GM18526 (cell line): Measurements from ENCODE around the gene STK32B.

Experiments
- POLR2A ChIP-seq: IDR thresholded peaks from 3 replicates; pipeline ENCODE4 v1.6.1; 2011; ENCODE audit not compliant: insufficient read length; ENCODE audit errors: extremely low read depth

The STK32B gene

GRCh38 chr4:5412751-5413150 lies 361.5 kb downstream of the STK32B start:
- TF ChIP-seq POLR2A, result no peak

GRCh38 chr4:5416637-5417036 lies 365.4 kb downstream of the STK32B start:
- TF ChIP-seq POLR2A, result no peak

- TF ChIP-seq POLR2A, result no peak
Measured at GRCh38 chr4:5420266-5420665, 369.0 kb downstream of the STK32B start.

GRCh38 chr4:5421416-5421815 lies 370.1 kb downstream of the STK32B start:
- no peak for TF ChIP-seq POLR2A

- no peak for TF ChIP-seq POLR2A
Measured at GRCh38 chr4:5422195-5422594, 370.9 kb downstream of the STK32B start.

GRCh38 chr4:5423670-5424069 lies 372.4 kb downstream of the STK32B start:
- TF ChIP-seq POLR2A, result no peak

- TF ChIP-seq POLR2A, result no peak
Measured at GRCh38 chr4:5424211-5424610, 372.9 kb downstream of the STK32B start.

GRCh38 chr4:5424901-5425300 lies 373.6 kb downstream of the STK32B start:
- no peak for TF ChIP-seq POLR2A

- no peak for TF ChIP-seq POLR2A
Measured at GRCh38 chr4:5429747-5430146, 378.5 kb downstream of the STK32B start.

- no peak for TF ChIP-seq POLR2A
Measured at GRCh38 chr4:5433196-5433595, 381.9 kb downstream of the STK32B start.

GRCh38 chr4:5435201-5435600 lies 383.9 kb downstream of the STK32B start:
- no peak for TF ChIP-seq POLR2A

- TF ChIP-seq POLR2A, result no peak
Measured at GRCh38 chr4:5435823-5436222, 384.5 kb downstream of the STK32B start.

GRCh38 chr4:5444918-5445517 lies 393.7 kb downstream of the STK32B start:
- TF ChIP-seq POLR2A, result no peak

GRCh38 chr4:5446595-5447226 lies 395.4 kb downstream of the STK32B start:
- no peak for TF ChIP-seq POLR2A

- TF ChIP-seq POLR2A, result no peak
Measured at GRCh38 chr4:5447755-5448154, 396.5 kb downstream of the STK32B start.

GRCh38 chr4:5448221-5448620 lies 396.9 kb downstream of the STK32B start:
- TF ChIP-seq POLR2A, result no peak

- TF ChIP-seq POLR2A, result no peak
Measured at GRCh38 chr4:5451243-5451642, 400.0 kb downstream of the STK32B start.

- TF ChIP-seq POLR2A, result no peak
Measured at GRCh38 chr4:5452156-5452555, 400.9 kb downstream of the STK32B start.
